Thoracic aorta (tissue), 2 donors: ENCODE measurements around the gene JMJD1C. TPM values are rescaled to one million over a fixed set of nuclear protein-coding genes. Genes with fewer than 3 reads are reported as not detected.

Experiments used
- ATAC-seq: fragments of 150-250 bp; one replicate; pipeline ENCODE4 v1.8.0; 2017; ENCODE audit warnings: low read depth; ENCODE audit not compliant: insufficient number of reproducible peaks, low FRiP score
- DNase-seq: peaks from one replicate; pipeline ENCODE4 v3.0.0-alpha.2; 2020; ENCODE audit warnings: low spot score
- H3K27ac ChIP-seq, 2 donors: fragments of 200-600 bp; sonication (generic); 1 replicate in 1 of 2; 2 replicates in 1 of 2; pipeline ENCODE4 v1.5.1; 2016; ENCODE audit warnings: mild to moderate bottlenecking in 2 of 2, moderate library complexity in 2 of 2
- H3K27me3 ChIP-seq: fragments of 200-600 bp; sonication (generic); replicated peaks from 2 replicates; pipeline ENCODE4 v1.6.0; 2016; ENCODE audit warnings: mild to moderate bottlenecking; ENCODE audit not compliant: insufficient read depth
- H3K36me3 ChIP-seq: fragments of 200-600 bp; sonication (generic); one replicate; pipeline ENCODE4 v1.5.1; 2016
- H3K4me1 ChIP-seq, 2 donors: fragments of 200-600 bp; sonication (generic); 1 replicate in 1 of 2; 2 replicates in 1 of 2; pipeline versions ENCODE4 v1.5.1 to v1.6.0; 2016; ENCODE audit warnings: low read depth in 2 of 2, mild to moderate bottlenecking in 1 of 2; ENCODE audit not compliant: control insufficient read depth in 1 of 2
- H3K4me3 ChIP-seq: fragments of 200-600 bp; sonication (generic); 2 replicates; pipeline ENCODE4 v1.5.1; 2016; ENCODE audit warnings: mild to moderate bottlenecking
- H3K9me3 ChIP-seq: fragments of 200-600 bp; sonication (generic); 2 replicates; pipeline ENCODE4 v1.5.1; 2016
- CTCF ChIP-seq: fragments of 200-600 bp; sonication (generic); IDR thresholded peaks from one replicate; pipeline ENCODE4 v1.5.1; 2019; ENCODE audit warnings: antibody characterized with exemption
- total RNA-seq, 2 donors: library from RNA; depleted of rRNA; stranded (reverse); fragments of >200 nt; gene quantifications; one replicate each; pipeline versions ENCODE4 v1.1.0 to v1.2.3, GENCODE V29; 2016

Gene JMJD1C
- total RNA-seq, 2 donors from 2014 or later = 95.2 to 215 TPM

DNA sequence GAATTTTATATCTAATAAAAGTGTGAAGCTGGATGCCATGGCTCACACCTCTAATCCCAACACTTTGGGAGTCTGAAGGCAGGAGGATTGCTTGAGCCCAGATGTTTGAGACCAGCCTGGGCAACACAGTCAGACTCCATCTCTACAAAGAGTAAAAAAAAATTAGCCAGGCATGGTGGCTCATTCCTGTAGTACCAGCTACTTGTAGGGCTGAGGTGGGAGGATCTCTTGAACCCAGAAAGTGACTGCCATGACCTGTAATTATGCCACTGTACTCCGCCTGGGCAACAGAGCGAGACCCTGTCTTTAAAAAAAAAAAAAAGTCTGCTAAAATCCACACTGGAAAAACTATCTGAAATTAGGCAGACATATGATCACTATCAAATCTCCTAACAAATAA is 7.6 kb downstream of the JMJD1C start:
- no peak for TF ChIP-seq CTCF
- Histone ChIP-seq H3K4me1 (peaks cover 11 to 21% of the 10 kb centered on the region in 2 donors), H3K36me3 (no peaks in the 10 kb centered on the region), H3K27ac (no peak overlapping the region), H3K27me3 (no peaks in the 10 kb centered on the region), H3K4me3 (no peak overlapping the region), H3K9me3 (no peaks in the 10 kb centered on the region)
- DNase-seq (no peak), ATAC-seq (no peak)

DNA sequence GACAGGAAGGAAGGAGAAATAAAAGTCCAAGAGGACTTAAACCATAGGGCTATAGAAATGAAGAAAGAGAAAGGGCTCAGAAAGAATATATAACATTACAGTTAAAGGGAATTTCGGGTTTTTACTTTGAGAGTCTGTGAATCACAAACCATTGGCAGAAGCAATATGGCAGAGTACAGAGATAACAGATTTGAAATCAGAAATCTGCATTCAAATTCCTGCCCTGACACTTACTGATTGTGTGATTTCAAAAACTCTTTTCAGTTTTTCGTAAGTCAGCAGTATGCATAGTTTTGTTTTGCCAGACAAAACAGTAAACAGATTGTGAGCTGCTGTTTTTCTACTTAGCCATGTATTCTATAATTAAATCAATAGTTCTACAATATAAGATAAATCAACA is 8.2 kb downstream of the JMJD1C start:
- no peaks in the 10 kb centered on the region for H3K36me3 ChIP-seq
- ATAC-seq = no peak
- H3K27ac ChIP-seq = no peak overlapping the region
- no peaks in the 10 kb centered on the region for H3K9me3 ChIP-seq
- H3K4me3 ChIP-seq = no peak overlapping the region
- TF ChIP-seq CTCF = no peak
- H3K27me3 ChIP-seq = no peaks in the 10 kb centered on the region
- peaks cover 11 to 21% of the 10 kb centered on the region in 2 donors for H3K4me1 ChIP-seq
- DNase-seq = no peak

- DNase-seq (no peak), ATAC-seq (no peak)
- H3K4me1 ChIP-seq = peaks cover 11 to 21% of the 10 kb centered on the region in 2 donors
- no peak for TF ChIP-seq CTCF
- no peak overlapping the region for H3K27ac ChIP-seq
- H3K4me3 ChIP-seq = no peak overlapping the region
- H3K36me3 ChIP-seq = no peaks in the 10 kb centered on the region
- H3K9me3 ChIP-seq = no peaks in the 10 kb centered on the region
- no peaks in the 10 kb centered on the region for H3K27me3 ChIP-seq
These were observed 9.2 kb downstream of the JMJD1C start for GRCh38 chr10:63456437-63457210.

DNA sequence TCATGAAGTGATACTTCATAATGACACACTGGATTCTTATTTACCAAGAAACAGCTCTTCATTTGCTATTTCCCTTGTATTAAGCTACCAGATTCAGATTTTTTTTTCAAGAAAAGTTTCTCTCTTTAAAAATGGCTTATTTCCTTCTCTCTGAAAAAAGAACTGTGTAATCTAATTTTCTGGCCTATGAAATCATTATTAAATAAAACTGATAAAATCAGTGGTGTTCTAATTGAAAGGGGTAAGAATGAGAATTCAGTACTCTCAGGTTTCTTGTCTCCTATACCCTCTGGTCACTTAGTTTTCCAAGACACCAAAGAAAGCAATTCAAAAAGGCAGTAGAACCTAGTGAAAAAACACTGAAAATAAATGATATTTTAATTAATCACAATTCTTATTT is 10.3 kb downstream of the JMJD1C start:
- TF ChIP-seq CTCF = no peak
- no peak for ATAC-seq
- DNase-seq = no peak
- H3K27ac ChIP-seq = no peak overlapping the region
- H3K36me3 ChIP-seq = no peaks in the 10 kb centered on the region
- no peak overlapping the region for H3K4me3 ChIP-seq
- peaks cover 11 to 21% of the 10 kb centered on the region in 2 donors for H3K4me1 ChIP-seq
- H3K9me3 ChIP-seq = no peaks in the 10 kb centered on the region
- H3K27me3 ChIP-seq = no peaks in the 10 kb centered on the region

DNA sequence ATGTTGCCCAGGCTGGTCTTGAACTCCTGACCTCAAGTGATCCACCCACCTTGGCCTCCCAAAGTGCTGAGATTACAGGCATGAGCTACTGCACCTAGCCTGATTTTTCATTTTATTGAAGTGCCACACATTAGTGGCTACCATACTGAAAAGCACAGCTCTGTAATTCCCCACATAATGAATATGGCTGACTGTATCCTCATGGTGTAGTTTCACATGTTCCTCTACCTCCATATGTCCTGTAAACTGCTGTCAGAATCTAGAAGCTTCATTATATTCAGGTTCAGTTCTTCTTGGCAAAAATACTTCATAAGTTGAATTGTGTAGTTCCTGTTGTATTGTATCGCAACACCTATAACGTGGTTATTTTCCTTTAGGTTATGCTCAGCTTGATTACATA is 11.1 kb downstream of the JMJD1C start:
- TF ChIP-seq CTCF = no peak
- H3K27me3 ChIP-seq = no peaks in the 10 kb centered on the region
- H3K27ac ChIP-seq = no peak overlapping the region
- H3K4me1 ChIP-seq = peaks cover 11 to 21% of the 10 kb centered on the region in 2 donors
- no peaks in the 10 kb centered on the region for H3K9me3 ChIP-seq
- H3K36me3 ChIP-seq = no peaks in the 10 kb centered on the region
- no peak for DNase-seq
- H3K4me3 ChIP-seq = no peak overlapping the region
- ATAC-seq = no peak
